Endothelial cell of umbilical vein (primary cell): ENCODE measurements around the gene IL20. TPM values are rescaled to one million over a fixed set of nuclear protein-coding genes. Genes with fewer than 3 reads are reported as not detected.

Experiments
- BruUV-seq: library from RNA; stranded (reverse); fragments of 400-500 nt; replicated peaks from 2 replicates; lab custom pipeline; 2021; lab: Mats Ljungman, UMichigan
- CTCF ChIA-PET: fragments of 300-600, 350-600 bp; sonication (Branson Sonifier 250); formaldehyde crosslinking; loops from one replicate; lab custom pipeline; 2021; ENCODE audit warnings: antibody characterized with exemption, inconsistent platforms; lab: Charles Lee
- POLR2A ChIA-PET: fragments of 300-600, 350-600 bp; sonication (Branson Sonifier 250); formaldehyde crosslinking; loops from one replicate; lab custom pipeline; 2021; ENCODE audit warnings: antibody characterized with exemption, inconsistent platforms; lab: Charles Lee
- DNase-seq: peaks from one replicate; pipeline ENCODE4 v3.0.0-alpha.2; 2011; ENCODE audit warnings: low read depth, low spot score
- FAIRE-seq: peaks from 2 replicates; lab custom pipeline; 2011; peaks lifted over from hg19 to GRCh38; lab: Jason Lieb, UNC
- H2AFZ ChIP-seq: 2 replicates; pipeline ENCODE4 v1.6.0; 2012; ENCODE audit warnings: low read depth, low read length, control low read depth, inconsistent platforms
- H3K27ac ChIP-seq: 2 replicates; pipeline ENCODE4 v1.5.1; 2011; ENCODE audit warnings: low read depth, mild to moderate bottlenecking, control low read depth, low read length, moderate library complexity; ENCODE audit not compliant: insufficient read depth
- H3K27me3 ChIP-seq, 2 experiments: 2 replicates each; pipeline versions ENCODE4 v1.6.0 to v1.6.1; 2011; ENCODE audit warnings: low read length in 2 of 2, mixed read lengths in 1 of 2; ENCODE audit not compliant: control insufficient read depth in 2 of 2, insufficient read depth in 2 of 2
- H3K36me3 ChIP-seq, 2 experiments: 2 replicates in 1 of 2; 3 replicates in 1 of 2; pipeline ENCODE4 v1.5.1; 2011; ENCODE audit warnings: low read length in 2 of 2, mild to moderate bottlenecking in 1 of 2, moderate library complexity in 1 of 2; ENCODE audit not compliant: control insufficient read depth in 2 of 2, insufficient read depth in 2 of 2; ENCODE audit errors: extremely low read depth in 1 of 2
- H3K4me1 ChIP-seq: 3 replicates; pipeline ENCODE4 v1.5.1; 2011; ENCODE audit warnings: mild to moderate bottlenecking, low read length; ENCODE audit not compliant: control insufficient read depth, insufficient read depth; ENCODE audit errors: extremely low read depth
- H3K4me2 ChIP-seq: 2 replicates; pipeline ENCODE4 v1.6.1; 2011; ENCODE audit warnings: low read length, control low read depth, mixed read lengths; ENCODE audit not compliant: insufficient read depth
- H3K4me3 ChIP-seq, 3 experiments: fragments of 200-600 bp in 1 of 3; sonication (generic), shearing (Covaris generic) in 1 of 3; replicated peaks in 1 of 3; 2 replicates each; pipeline ENCODE4 v1.5.1; 2011 to 2016; ENCODE audit warnings: control low read depth in 3 of 3, low read length in 3 of 3, mild to moderate bottlenecking in 2 of 3, inconsistent platforms in 1 of 3, low read depth in 1 of 3, moderate library complexity in 1 of 3; ENCODE audit not compliant: insufficient read depth in 1 of 3
- H3K79me2 ChIP-seq: 2 replicates; pipeline ENCODE4 v1.6.0; 2012; ENCODE audit warnings: low read length, inconsistent platforms; ENCODE audit not compliant: control insufficient read depth, insufficient read depth
- H3K9ac ChIP-seq: replicated peaks from 2 replicates; pipeline ENCODE3; 2011; ENCODE audit warnings: low read length, control low read depth; ENCODE audit not compliant: insufficient read depth; ENCODE audit errors: extremely low read depth
- H3K9me1 ChIP-seq: replicated peaks from 3 replicates; pipeline ENCODE4 v1.6.0; 2011; ENCODE audit warnings: mild to moderate bottlenecking, low read length; ENCODE audit not compliant: control insufficient read depth, insufficient read depth; ENCODE audit errors: extremely low read depth
- H3K9me3 ChIP-seq: replicated peaks from 2 replicates; pipeline ENCODE4 v1.5.1; 2012; ENCODE audit warnings: low read length, inconsistent platforms; ENCODE audit not compliant: control insufficient read depth, insufficient read depth
- H4K20me1 ChIP-seq: replicated peaks from 2 replicates; pipeline ENCODE3; 2011; ENCODE audit warnings: mild to moderate bottlenecking, low read length; ENCODE audit not compliant: control insufficient read depth, insufficient read depth; ENCODE audit errors: extremely low read depth
- CTCF ChIP-seq, 2 donors: IDR thresholded peaks; 1 replicate in 1 of 2; 2 replicates in 1 of 2; pipeline ENCODE4 v1.5.1; 2011; ENCODE audit warnings: low read length in 2 of 2, mild to moderate bottlenecking in 2 of 2, moderate library complexity in 2 of 2, control low read depth in 1 of 2, inconsistent platforms in 1 of 2, low read depth in 1 of 2; ENCODE audit not compliant: insufficient read depth in 1 of 2; ENCODE audit errors: extremely low read depth in 1 of 2
- FOS ChIP-seq: IDR thresholded peaks from 2 replicates; pipeline ENCODE4 v1.6.1; 2011; ENCODE audit warnings: mild to moderate bottlenecking, low read length, moderate library complexity, borderline replicate concordance; ENCODE audit not compliant: insufficient read depth
- GATA2 ChIP-seq: IDR thresholded peaks from 2 replicates; pipeline ENCODE4 v1.7.0; 2011; ENCODE audit warnings: low read depth, mild to moderate bottlenecking, moderate library complexity, mixed read lengths, low read length; ENCODE audit not compliant: insufficient read length, insufficient read depth
- JUN ChIP-seq: IDR thresholded peaks from 2 replicates; pipeline ENCODE4 v1.6.1; 2011; ENCODE audit warnings: borderline replicate concordance, low read depth; ENCODE audit not compliant: insufficient read length, insufficient read depth
- dilution Hi-C: fragments of 300-500 bp; cut with MboI; formaldehyde crosslinking; loops from one replicate; pipeline ENCODE4 v1.15.0; 2019; ENCODE audit warnings: low sequenced_read_pairs; ENCODE audit not compliant: extremely low pct_ligation_motif_present
- intact Hi-C: fragments of 100-400 bp; cut with micrococcal nuclease; formaldehyde crosslinking; loops from one replicate; pipeline ENCODE4 v1.10.0; 2022
- polyA plus RNA-seq, 4 experiments: library from polyadenylated mRNA; depleted of rRNA in 3 of 4; stranded (reverse) in 3 of 4; unstranded in 1 of 4; fragments of >200 nt; gene quantifications; 2 replicates each; pipeline versions ENCODE4 v1.2.1 to v1.2.3, GENCODE V29; 2011 to 2012; ENCODE audit warnings: missing spikeins in 1 of 4
- total RNA-seq: library from RNA; stranded (reverse); gene quantifications from 2 replicates; pipeline ENCODE4 v1.2.3, GENCODE V29; 2021

The IL20 gene
- total and polyA plus RNA-seq, 2 donors (not counting 3 experiments of a cell fraction or from before 2014, with no cell fraction given): not detected

- FAIRE-seq: no peak
- H3K9me3 ChIP-seq: no peaks in the 10 kb centered on the region
- no peak overlapping the region for H3K4me3 ChIP-seq
- BruUV-seq: no TSS peak
- no peaks in the 10 kb centered on the region for H3K9me1 ChIP-seq
- no peak overlapping the region for H2AFZ ChIP-seq
- H3K79me2 ChIP-seq: no peaks in the 10 kb centered on the region
- CTCF ChIA-PET: interaction anchor here (1.8 kb wide), 1 partner anchor 12 kb away, joined by 6 read pairs; no protein-coding TSS in a partner anchor
- no peak overlapping the region for H3K27ac ChIP-seq
- dilution Hi-C loops: no loop called here
- H3K27me3 ChIP-seq: peaks cover 2 to 3% of the 10 kb centered on the region in 2 experiments
- no peak overlapping the region for H3K9ac ChIP-seq
- POLR2A ChIA-PET: no interaction called here
- no peaks in the 10 kb centered on the region for H4K20me1 ChIP-seq
- H3K4me2 ChIP-seq: no peak overlapping the region
- no peaks in the 10 kb centered on the region for H3K36me3 ChIP-seq
- intact Hi-C loops: no loop called here
- DNase-seq: no peak
- no peak for TF ChIP-seq GATA2
- no peak for TF ChIP-seq FOS
- no peak for TF ChIP-seq CTCF (IDR thresholded peaks at IDR 0.05; ENCODE audit: extremely low read depth in 1 of 2, insufficient read depth in 1 of 2, low read depth in 1 of 2, low read length in 2 of 2)
- TF ChIP-seq JUN: no peak
- H3K4me1 ChIP-seq: no peaks in the 10 kb centered on the region
These were observed 26.3 kb upstream of the IL20 start for GRCh38 chr1:206839006-206839560.

- intact Hi-C loops: no loop called here
- no peaks in the 10 kb centered on the region for H3K9me3 ChIP-seq
- ChIA-PET CTCF (no interaction called here), POLR2A (no interaction called here)
- H2AFZ ChIP-seq: no peak overlapping the region
- dilution Hi-C loops: no loop called here
- BruUV-seq: no TSS peak
- no peak overlapping the region for H3K4me2 ChIP-seq
- H3K79me2 ChIP-seq: no peaks in the 10 kb centered on the region
- H3K27ac ChIP-seq: no peak overlapping the region
- FAIRE-seq (no peak), DNase-seq (no peak)
- no peak overlapping the region for H3K4me3 ChIP-seq
- no peaks in the 10 kb centered on the region for H3K36me3 ChIP-seq
- H4K20me1 ChIP-seq: no peaks in the 10 kb centered on the region
- peaks cover 2 to 3% of the 10 kb centered on the region in 2 experiments for H3K27me3 ChIP-seq
- no peak for TF ChIP-seq GATA2
- H3K9me1 ChIP-seq: no peaks in the 10 kb centered on the region
- no peak overlapping the region for H3K9ac ChIP-seq
- no peaks in the 10 kb centered on the region for H3K4me1 ChIP-seq
These were observed 25.6 kb upstream of the IL20 start for GRCh38 chr1:206839857-206840256.
